Stimulated activated naive CD4-positive, alpha-beta T cell (primary cell): ENCODE results near the gene GPAT2.
"Not testable (repeated sequence)": the region's sequence is repeated elsewhere in the genome, so short reads cannot be mapped to it uniquely, and the experiment has no call there.

Experiments used
- DNase-seq, 6 experiments: peaks; one replicate each; lab custom pipeline; 2025; lab: John Stamatoyannopoulos, UW

GPAT2 gene

DNA sequence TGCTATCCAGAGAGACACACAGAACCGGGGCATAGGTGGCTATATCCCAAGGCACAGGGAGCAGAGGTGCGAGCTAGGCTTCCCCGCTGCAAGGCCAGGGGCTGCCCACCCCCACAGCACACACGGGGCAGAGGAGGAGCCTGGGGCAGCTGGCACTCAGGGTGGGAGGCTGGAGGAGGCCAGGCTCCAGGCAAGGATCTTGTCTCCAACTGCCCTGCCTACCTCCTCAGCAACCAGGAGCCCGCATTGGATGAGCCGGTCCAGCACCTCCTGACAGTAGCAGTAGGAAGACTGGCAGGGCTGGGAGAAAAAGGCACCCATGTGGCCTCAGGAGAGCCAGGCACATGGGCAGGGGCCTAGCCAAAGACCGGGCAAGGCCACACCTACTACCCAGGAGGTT, 11.0 kb downstream of the GPAT2 start:
- DNase-seq = not testable (repeated sequence)

DNA sequence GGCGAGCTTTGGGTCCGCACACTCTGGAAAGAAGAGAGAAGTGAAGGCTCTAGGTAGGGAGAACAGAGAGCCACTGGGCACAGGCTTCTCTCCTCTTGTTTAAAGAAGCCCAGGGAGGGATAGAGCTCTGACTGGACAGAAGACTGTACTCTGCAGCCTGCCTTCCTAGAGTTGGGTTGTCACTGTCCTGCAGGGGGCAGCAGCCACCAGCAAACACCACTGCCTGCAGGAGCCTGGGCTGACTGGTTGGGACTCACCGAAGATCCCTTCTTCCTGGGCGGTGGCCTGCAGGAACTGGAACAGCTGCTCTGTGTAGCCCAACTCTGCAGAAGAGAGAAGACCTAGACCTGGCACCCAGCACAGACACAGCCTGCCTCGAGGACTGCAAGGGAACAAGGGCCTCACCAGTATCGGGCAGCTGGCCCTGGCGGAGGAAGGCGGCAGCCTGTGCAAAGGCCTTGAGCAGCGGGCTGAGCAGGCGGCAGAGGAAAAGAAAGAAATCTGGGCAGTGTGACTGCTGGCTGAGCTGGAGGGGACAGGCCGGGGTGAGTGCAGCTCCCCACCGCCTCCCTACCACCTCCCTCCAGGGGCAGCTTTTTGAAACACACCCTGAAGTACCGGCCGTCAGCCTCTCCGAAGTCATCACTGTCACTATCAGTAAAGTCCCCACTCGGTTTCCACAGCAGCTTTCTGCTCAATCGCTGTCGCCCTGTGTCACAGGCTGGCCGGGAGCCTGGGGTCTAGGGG, 11.8 kb downstream of the GPAT2 start:
- DNase-seq = not testable (repeated sequence)

DNA sequence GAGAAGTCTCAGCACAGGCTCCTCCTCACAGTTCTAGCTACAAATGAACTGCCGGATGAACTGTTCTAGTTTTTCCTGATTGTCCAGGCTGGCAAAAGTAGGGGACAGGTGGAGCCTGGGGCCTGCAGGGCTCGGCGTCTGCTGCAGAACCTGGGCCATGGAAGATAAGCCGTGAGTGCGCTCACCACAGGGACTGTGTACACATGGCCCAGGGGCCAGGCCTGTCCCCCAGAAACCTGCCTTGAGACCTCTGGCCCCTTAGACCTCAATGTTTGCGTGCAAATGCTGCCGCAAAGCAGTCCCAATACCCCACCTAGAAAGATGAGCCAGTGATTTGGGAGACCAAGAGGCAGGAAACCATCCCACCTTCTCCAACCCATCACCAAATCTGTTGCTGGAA, 12.6 kb downstream of the GPAT2 start:
- not testable (repeated sequence) for DNase-seq

DNA sequence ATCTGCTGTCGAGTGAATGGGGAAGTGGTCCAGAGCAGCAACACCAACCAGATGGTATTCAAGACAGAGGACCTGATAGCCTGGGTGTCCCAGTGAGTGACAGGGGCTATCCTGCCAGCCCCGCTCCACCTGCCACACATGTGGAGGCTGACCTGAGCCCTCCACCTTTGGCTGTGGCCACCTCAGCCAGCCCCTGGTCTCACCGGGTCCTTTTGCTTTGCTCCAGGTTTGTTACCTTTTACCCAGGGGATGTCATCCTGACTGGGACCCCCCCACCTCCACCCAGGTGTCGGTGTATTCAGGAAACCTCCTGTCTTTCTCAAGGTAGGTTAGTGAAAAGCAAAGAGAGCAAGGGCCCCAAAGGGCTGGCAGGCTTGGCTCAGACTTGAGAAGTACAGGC, 13.6 kb downstream of the GPAT2 start:
- DNase-seq = not testable (repeated sequence)

DNA sequence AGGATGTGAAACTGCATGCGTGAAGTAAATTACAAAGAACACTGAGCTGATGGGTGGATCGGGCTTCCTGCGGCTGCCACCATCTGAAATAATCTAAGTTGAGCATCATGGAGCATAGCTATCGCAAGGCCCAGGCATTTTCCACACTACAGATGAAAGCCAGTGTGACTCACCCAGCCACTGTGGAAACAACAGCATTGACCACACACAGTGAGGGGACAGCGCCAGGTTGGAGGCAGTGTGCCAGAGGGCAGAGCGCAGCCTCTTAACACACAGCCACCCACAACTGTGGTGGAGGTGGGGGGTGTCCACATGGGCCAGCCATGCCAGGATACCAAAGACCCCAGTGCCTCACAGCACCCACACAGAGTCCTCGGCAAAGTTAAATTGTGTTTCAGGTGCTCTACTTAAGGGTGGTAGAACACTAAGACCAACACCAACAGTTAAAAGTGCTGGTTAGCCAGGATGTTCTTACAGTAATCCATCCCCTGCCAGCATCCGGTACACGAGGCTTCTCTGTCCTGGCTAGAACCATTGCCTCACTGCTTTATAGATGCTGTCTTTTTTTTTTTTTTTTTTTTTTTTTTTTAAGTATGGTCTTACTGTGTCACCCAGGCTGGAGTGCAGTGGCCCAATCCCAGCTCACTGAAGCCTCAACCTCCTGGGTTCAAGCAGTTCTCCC, 14.7 kb downstream of the GPAT2 start:
- DNase-seq = not testable (repeated sequence)

DNA sequence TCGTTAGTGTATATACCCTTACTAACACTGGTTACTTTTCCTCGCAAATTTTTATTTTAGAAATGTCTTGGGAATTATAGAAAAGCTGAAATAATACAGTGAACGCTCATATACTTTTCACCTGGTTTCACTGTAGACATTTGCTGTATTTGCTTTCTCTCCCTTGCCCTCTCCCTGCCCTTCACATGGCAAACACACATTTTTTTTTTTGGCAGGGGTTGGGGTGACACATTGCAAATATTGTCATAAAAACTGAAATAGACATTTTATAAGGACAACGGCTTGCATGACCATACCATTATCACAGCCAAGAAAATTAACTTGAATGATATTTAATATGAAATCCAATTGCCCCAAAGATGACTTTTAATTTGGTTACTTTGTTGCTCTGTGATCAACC, 18.4 kb downstream of the GPAT2 start:
- not testable (repeated sequence) for DNase-seq

DNA sequence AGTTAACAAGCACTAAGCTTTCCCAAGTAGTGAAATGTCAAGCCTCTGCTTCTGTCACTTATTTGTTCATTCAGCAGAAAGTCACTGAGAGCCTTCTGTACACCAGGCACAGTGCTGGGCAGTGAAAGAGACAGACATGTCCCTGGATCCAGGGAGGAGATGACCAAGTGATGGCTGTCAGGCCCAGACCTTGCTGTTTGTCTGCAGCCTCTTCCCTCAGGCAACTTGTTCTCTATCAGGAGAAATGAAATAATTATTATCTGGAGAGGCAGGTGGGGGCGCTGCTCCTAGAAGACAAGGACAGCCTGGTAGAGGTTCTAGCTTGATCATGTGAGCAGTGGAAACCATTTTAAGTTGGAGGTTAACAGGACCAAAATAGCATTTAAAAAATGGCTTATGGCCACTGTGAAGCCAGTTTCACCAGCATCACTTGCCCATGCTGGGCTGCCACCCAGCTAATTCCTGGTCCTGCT, 21.9 kb downstream of the GPAT2 start:
- DNase-seq = not testable (repeated sequence)

DNA sequence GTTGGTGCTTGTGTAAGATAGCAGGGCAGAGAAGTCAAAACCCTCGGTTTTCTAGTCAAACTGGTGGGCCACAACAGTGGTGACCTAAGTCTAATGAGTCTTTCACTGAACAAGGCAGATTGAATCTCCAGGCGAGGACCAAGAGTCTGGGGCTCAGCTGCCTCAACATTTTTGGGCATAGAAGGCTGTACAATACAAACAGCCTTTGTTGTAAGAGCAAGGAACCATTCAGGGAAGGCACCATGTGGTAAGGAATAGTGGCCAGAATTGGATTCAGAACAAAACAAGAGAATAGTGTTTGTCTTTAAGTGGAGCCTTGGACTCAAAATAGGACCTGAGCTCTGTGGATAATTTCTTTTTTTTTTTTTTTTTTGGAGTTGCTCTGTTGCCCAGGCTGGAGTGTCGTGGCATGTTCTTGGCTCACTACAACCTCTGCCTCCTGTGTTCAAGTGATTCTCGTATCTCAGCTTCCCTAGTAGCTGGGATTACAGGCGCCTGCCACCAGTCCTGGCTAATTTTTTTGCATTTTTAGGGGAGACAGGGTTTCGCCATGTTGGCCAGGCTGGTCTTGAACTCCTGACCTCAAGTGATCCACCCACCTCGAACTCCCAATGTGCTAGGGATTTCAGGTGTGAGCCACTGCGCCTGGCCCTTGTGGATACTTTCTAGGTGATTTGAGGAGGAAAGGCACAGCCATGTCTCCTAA, 22.5 kb downstream of the GPAT2 start:
- DNase-seq = not testable (repeated sequence)

DNA sequence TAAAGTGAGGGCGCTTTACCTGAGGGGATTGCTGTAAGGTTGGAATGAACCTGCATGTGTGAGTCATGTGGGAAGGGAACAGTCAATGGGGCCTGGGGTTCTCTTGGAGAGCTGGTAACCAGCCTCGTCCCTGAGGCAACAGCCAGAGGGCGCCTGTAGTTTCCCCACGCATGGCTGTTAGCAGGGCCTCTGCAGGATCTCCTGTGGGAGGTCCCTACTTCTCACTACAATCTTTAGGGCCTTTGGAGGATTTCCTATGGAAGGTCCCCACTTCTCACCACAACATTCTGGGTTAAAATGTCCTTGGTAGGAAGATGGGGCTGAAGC, 23.6 kb downstream of the GPAT2 start:
- DNase-seq = not testable (repeated sequence)

DNA sequence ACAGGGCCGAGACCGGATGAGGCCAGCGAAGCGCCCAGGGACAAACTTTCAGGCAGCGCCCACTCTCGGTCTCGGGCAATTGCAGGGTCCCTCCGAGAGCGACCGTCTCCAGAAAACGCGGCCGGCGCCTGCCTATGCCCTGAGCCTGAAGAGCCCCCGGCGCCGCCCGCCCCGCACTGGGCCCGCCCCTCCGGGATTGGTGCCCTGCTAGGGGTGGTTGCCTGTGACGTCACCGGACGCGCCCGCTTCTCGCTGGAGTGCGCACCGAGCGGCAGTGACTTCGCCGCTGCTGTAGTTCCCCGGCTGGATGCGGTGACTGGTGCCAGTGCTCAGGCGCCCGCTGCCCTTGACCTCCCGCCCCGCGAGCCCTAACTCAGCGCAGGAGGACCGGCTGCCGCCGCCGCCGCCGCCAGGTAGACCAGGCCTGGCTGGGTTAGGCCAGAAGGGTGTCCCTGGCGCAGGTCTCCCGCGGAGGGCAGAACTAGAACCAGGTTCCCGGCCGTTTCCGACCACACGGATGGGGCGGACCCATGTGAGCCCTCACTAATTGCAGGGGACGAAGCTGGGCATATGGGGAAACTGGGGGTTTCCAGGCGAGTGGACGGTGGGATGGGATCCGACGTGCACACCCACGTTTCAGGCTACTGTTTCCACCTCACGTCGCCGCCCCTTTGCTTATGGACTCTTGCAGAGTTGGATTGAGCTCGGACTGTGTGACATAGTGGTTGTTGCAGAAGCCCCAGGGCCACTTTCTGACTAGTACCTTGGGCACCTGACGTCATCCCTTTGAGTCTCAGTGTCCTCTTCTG, 24.2 kb downstream of the GPAT2 start:
- DNase-seq = not testable (repeated sequence)

DNA sequence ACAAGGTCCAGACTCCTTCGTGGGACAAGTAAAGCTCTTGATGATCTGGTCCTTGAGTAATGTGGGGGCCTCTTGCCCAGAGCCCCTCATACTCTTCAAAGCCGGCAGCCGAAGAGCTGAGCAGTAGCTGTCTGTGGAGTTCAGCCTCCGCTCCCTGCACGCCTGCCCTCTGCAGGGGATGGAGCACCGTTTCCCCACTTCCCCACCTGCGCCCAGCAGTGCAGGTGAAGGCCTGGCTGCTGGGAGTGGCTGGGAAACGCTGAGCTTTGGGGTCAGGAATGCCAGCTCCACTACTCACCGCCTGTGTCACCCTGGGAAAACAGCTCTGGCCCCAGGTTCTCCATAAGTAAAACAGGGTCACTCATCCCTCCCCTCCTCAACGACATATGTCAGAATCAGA, 24.9 kb downstream of the GPAT2 start:
- DNase-seq = not testable (repeated sequence)

DNA sequence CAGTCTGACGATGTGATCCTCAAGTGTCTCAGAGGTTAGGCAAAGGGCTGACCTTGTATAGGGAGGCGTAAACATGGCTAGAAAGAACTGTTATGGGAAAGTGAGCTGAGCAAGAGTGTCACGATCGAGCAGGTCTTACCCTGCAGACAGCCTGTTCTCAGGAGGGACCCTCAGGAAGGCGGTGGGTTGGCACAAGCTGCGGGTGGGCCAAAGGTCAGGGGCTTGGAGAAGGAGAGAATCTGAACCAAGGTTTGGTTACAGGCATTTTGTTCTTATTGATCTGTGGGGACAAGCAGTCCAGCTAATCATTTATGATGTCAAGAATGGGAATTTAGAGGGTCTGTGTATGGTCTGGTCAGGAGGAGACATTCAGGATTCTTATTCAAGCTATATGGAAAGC, 26.7 kb downstream of the GPAT2 start:
- not testable (repeated sequence) for DNase-seq

DNA sequence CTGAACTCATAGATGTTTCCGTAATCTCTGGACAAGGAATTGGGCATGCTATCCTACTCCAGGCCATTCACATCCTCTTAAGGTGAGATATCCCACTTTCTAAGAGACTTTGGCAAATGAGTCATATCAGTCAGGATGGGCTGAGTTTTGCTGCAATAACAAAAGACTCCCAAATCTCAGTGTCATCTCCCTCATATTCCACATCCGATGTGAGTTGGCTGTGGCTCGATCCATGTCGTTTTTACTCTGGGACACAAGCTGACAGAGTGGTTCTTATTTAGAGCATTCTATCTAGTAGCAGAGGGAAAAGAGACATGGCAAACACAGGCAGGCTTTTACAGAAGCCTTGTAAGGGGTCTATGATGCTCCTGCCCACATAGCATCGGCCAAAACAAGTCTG, 28.5 kb downstream of the GPAT2 start:
- DNase-seq = not testable (repeated sequence)

DNA sequence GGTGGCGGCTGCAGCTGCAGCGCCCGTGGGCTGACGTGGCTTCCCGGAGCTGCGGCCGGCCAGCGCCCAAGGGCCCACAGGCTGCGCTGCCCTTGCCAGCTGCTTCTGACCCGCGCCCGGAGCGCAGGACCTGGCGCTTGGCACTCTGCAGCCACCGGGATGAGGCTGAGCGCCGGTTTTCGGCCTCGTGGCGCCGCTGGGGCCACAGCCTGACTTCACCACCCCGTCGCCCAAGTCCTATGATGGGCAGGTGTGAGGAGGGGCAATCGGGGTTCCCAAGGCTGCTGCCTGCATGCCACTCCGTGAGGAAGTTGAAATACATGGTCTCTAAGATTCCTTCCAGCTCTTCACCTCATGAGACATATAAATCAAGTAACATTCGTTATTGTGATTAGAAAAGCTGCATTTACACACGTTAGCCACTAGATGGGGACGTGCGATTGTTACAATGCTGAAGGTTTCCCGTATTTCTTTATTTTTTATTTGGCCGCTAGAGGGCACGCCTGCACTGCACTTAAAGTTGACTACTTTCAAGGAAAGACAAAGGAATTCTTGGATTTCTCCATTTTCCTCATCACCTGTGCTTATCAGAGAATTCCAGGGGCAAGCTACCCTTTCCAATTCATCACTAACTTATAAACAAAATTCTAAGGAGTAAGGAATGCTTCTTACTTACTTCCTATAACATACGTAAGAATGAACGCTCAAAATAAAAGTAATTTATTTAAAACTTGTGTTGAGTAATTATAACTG, 42.0 kb downstream of the GPAT2 start:
- not testable (repeated sequence) for DNase-seq

DNA sequence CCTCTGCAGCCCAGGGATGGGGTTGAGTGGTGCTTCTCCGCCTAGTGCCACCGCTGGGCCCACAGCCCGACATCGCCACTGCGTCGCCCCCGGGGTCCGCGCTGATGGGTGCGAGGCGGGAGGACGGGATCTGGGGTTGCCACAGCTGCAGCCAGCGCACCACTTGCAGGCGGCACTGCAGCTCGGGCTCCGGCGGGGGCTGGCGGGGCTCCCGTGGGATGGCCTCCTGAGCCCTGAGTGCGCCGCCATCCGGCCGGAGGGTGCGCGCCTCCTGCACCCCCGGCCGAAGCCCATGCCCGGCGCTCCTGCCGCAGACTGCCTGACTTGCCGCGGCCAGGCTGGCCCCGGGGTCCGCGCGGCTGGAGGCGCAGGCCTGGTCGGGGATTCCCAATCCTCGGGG, 42.6 kb downstream of the GPAT2 start:
- DNase-seq = not testable (repeated sequence)

DNA sequence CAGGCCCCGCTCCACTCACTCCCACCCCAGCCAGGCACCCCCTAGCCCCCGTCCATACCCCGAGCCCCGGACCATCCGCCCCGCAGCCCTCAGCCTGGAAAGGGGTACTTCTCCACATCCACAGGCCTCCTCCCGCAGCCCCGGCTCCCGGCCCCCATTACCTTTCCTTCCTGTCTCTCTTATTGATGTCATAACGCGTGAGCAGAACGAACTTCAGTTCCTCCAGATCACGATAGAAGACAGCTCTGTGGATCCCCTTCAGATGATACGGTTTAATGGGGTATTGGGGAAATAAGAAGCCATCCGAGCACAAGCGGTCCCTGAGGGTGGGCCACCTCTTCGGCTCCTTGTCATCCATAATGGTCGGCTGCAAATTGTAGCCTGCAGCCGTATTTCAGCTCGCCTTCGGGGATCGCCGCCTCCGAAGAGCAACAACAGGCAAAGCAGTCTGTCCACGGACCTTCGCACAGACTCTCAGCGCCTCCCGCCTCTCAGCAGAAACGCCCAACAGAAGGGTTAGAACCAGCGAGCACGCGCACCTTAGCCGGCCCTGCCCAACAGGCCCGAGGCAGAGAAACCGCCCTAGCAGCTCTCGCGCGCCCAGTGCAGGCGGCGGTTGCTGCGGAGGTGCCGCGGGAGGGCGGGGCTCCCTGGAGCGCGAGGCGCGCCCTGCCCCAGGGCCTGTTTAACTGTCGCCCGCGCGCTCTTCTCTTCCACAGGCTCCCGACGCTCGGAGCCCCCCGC, 43.2 kb downstream of the GPAT2 start, which contains the start of gene ANKRD36C:
Gene ANKRD36C (minus strand): TSS at position 474 of the 744 bp plus-strand sequence. CDS start 116 bp downstream, at position 358.
- DNase-seq = not testable (repeated sequence)

DNA sequence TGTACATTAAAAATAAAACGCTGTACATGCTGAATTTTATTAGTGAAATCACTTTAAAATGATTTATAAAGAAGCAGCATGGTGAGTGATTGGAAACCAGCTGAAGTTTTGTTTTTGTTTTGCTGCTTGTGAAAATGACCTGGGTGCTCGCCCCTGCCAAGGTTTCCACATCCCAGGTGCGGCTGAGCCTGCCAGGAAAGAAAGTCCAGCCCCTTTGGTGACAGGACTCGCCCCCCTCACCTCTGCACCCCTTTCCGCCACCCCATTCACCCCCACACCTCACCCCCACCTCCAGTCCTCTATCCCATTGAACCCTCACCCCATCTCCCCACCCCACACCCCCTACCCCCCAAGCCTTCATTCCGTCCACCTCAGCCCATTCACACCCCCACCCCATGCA, 43.8 kb downstream of the GPAT2 start:
- not testable (repeated sequence) for DNase-seq
